Stimulated activated effector memory CD8-positive, alpha-beta T cell treated with anti-CD3 and anti-CD28 coated beads, Interleukin-12 subunit alpha, Interleukin-12 subunit beta, amount 100 ng/mL, for 72 hours (primary cell): ENCODE results near the gene OR52K2.
"Not testable (repeated sequence)": the region's sequence is repeated elsewhere in the genome, so short reads cannot be mapped to it uniquely, and the experiment has no call there.

ENCODE experiments used
- ATAC-seq: fragments of 150-1000 bp; cut with Tn5 transposase; 2 replicates; pipeline ENCODE4 v1.10.0; 2021
- DNase-seq, 2 donors: peaks; one replicate each; pipeline ENCODE4 v3.0.0; 2021 to 2022; ENCODE audit warnings: low spot score in 2 of 2
- H3K27ac Mint-ChIP-seq: one replicate; pipeline ENCODE4 v1.8.0; 2022; ENCODE audit warnings: mild to moderate bottlenecking, mixed read lengths
- H3K36me3 Mint-ChIP-seq: one replicate; pipeline ENCODE4 v1.8.0; 2022; ENCODE audit warnings: mild to moderate bottlenecking, mixed read lengths
- H3K4me1 Mint-ChIP-seq: one replicate; pipeline ENCODE4 v1.8.0; 2022; ENCODE audit warnings: mixed read lengths
- H3K4me3 Mint-ChIP-seq: one replicate; pipeline ENCODE4 v1.8.0; 2022; ENCODE audit warnings: mild to moderate bottlenecking, mixed read lengths
- H3K9me3 Mint-ChIP-seq: one replicate; pipeline ENCODE4 v1.8.0; 2022; ENCODE audit warnings: mixed read lengths

OR52K2 gene

GRCh38 chr11:4465407-4465806, 16.3 kb downstream of the OR52K2 start:
- ATAC-seq (no peak), DNase-seq (no peak)
- Mint-ChIP-seq H3K27ac (no peak overlapping the region), H3K9me3 (peaks cover 8% of the 10 kb centered on the region), H3K4me3 (no peak overlapping the region), H3K4me1 (no peaks in the 10 kb centered on the region), H3K36me3 (no peaks in the 10 kb centered on the region)

GRCh38 chr11:4466131-4466870, 17.2 kb downstream of the OR52K2 start:
- peak; percentile 13 for ATAC-seq
- H3K27ac Mint-ChIP-seq, result no peak overlapping the region
- DNase-seq, result no peak
- peaks cover 8% of the 10 kb centered on the region for H3K9me3 Mint-ChIP-seq
- no peak overlapping the region for H3K4me3 Mint-ChIP-seq
- no peaks in the 10 kb centered on the region for H3K36me3 Mint-ChIP-seq
- H3K4me1 Mint-ChIP-seq, result no peaks in the 10 kb centered on the region

GRCh38 chr11:4466871-4467442, 17.9 kb downstream of the OR52K2 start:
- H3K4me1 Mint-ChIP-seq, result no peaks in the 10 kb centered on the region

GRCh38 chr11:4467811-4468606, 18.9 kb downstream of the OR52K2 start:
- peak; percentile 13 for ATAC-seq
- no peaks in the 10 kb centered on the region for H3K36me3 Mint-ChIP-seq
- H3K4me3 Mint-ChIP-seq, result no peak overlapping the region
- H3K4me1 Mint-ChIP-seq, result no peaks in the 10 kb centered on the region
- H3K9me3 Mint-ChIP-seq, result peaks cover 8% of the 10 kb centered on the region
- H3K27ac Mint-ChIP-seq, result no peak overlapping the region
- no peak for DNase-seq

More at GRCh38 chr11:4466871-4467442, 17.9 kb downstream of the OR52K2 start:
- Mint-ChIP-seq H3K9me3 (peaks cover 8% of the 10 kb centered on the region), H3K36me3 (no peaks in the 10 kb centered on the region), H3K27ac (no peak overlapping the region), H3K4me3 (no peak overlapping the region)
- DNase-seq (no peak), ATAC-seq (no peak)

GRCh38 chr11:4479644-4480043, 30.5 kb downstream of the OR52K2 start:
- Mint-ChIP-seq H3K9me3 (no peaks in the 10 kb centered on the region), H3K4me1 (peaks cover 9% of the 10 kb centered on the region), H3K4me3 (no peak overlapping the region), H3K36me3 (no peaks in the 10 kb centered on the region), H3K27ac (no peak overlapping the region)
- ATAC-seq, result no peak
- no peak for DNase-seq

- DNase-seq, result no peak
- peaks cover 9% of the 10 kb centered on the region for H3K4me1 Mint-ChIP-seq
- H3K27ac Mint-ChIP-seq, result peak overlapping the region; percentile 36
Measured at GRCh38 chr11:4480577-4481239, 31.6 kb downstream of the OR52K2 start.

GRCh38 chr11:4481240-4481582, 32.1 kb downstream of the OR52K2 start:
- H3K9me3 Mint-ChIP-seq, result no peaks in the 10 kb centered on the region
- no peaks in the 10 kb centered on the region for H3K36me3 Mint-ChIP-seq
- H3K27ac Mint-ChIP-seq, result no peak overlapping the region
- DNase-seq, result no peak
- H3K4me3 Mint-ChIP-seq, result no peak overlapping the region
- ATAC-seq, result no peak
- peaks cover 9% of the 10 kb centered on the region for H3K4me1 Mint-ChIP-seq

More at GRCh38 chr11:4480577-4481239, 31.6 kb downstream of the OR52K2 start:
- Mint-ChIP-seq H3K4me3 (no peak overlapping the region), H3K9me3 (no peaks in the 10 kb centered on the region), H3K36me3 (no peaks in the 10 kb centered on the region)
- peak; percentile 68 for ATAC-seq

GRCh38 chr11:4482445-4482844, 33.4 kb downstream of the OR52K2 start, which contains the start of gene OR52K1:
OR52K1 (plus strand) TSS chr11:4482646; CDS start chr11:4488901, 6,255 bp downstream.
- Mint-ChIP-seq H3K4me1 (peaks cover 9% of the 10 kb centered on the region), H3K9me3 (no peaks in the 10 kb centered on the region), H3K4me3 (no peak within 1 kb of the TSS), H3K27ac (no peak within 1 kb of the TSS), H3K36me3 (no peaks in the 10 kb centered on the region)
- no peak for DNase-seq
- no peak for ATAC-seq

GRCh38 chr11:4484310-4484709, 35.2 kb downstream of the OR52K2 start:
- no peaks in the 10 kb centered on the region for H3K36me3 Mint-ChIP-seq
- DNase-seq, result no peak

GRCh38 chr11:4491405-4491804, 42.3 kb downstream of the OR52K2 start:
- not testable (repeated sequence) for DNase-seq, H3K9me3 Mint-ChIP-seq, H3K27ac Mint-ChIP-seq, ATAC-seq, H3K4me1 Mint-ChIP-seq, H3K4me3 Mint-ChIP-seq, H3K36me3 Mint-ChIP-seq

More at GRCh38 chr11:4484310-4484709, 35.2 kb downstream of the OR52K2 start:
- H3K4me1 Mint-ChIP-seq, result peaks cover 9% of the 10 kb centered on the region
- no peak for ATAC-seq
- H3K4me3 Mint-ChIP-seq, result no peak overlapping the region
- no peak overlapping the region for H3K27ac Mint-ChIP-seq
- H3K9me3 Mint-ChIP-seq, result no peaks in the 10 kb centered on the region

- H3K9me3 Mint-ChIP-seq, result no peaks in the 10 kb centered on the region
Measured at GRCh38 chr11:4491878-4492606, 42.9 kb downstream of the OR52K2 start.

GRCh38 chr11:4493480-4493818, 44.4 kb downstream of the OR52K2 start:
- no peak overlapping the region for H3K4me3 Mint-ChIP-seq
- no peaks in the 10 kb centered on the region for H3K9me3 Mint-ChIP-seq
- ATAC-seq, result no peak
- DNase-seq, result no peak
- no peaks in the 10 kb centered on the region for H3K36me3 Mint-ChIP-seq
- no peak overlapping the region for H3K27ac Mint-ChIP-seq
- H3K4me1 Mint-ChIP-seq, result peaks cover 6% of the 10 kb centered on the region

More at GRCh38 chr11:4491878-4492606, 42.9 kb downstream of the OR52K2 start:
- ATAC-seq (peak; percentile 67), DNase-seq (no peak)
- no peak overlapping the region for H3K27ac Mint-ChIP-seq
- no peak overlapping the region for H3K4me3 Mint-ChIP-seq
- H3K4me1 Mint-ChIP-seq, result peaks cover 6% of the 10 kb centered on the region
- no peaks in the 10 kb centered on the region for H3K36me3 Mint-ChIP-seq

- no peak for ATAC-seq
Measured at GRCh38 chr11:4495487-4495886, 46.4 kb downstream of the OR52K2 start.

GRCh38 chr11:4495986-4496385, 46.9 kb downstream of the OR52K2 start:
- no peak for ATAC-seq
- H3K27ac Mint-ChIP-seq, result no peak overlapping the region
- peaks cover 6% of the 10 kb centered on the region for H3K4me1 Mint-ChIP-seq
- no peak overlapping the region for H3K4me3 Mint-ChIP-seq
- no peaks in the 10 kb centered on the region for H3K9me3 Mint-ChIP-seq
- DNase-seq, result no peak
- H3K36me3 Mint-ChIP-seq, result no peaks in the 10 kb centered on the region

More at GRCh38 chr11:4495487-4495886, 46.4 kb downstream of the OR52K2 start:
- Mint-ChIP-seq H3K36me3 (no peaks in the 10 kb centered on the region), H3K27ac (no peak overlapping the region), H3K4me3 (no peak overlapping the region), H3K4me1 (peaks cover 6% of the 10 kb centered on the region), H3K9me3 (no peaks in the 10 kb centered on the region)
- DNase-seq, result no peak
